HG03097 (cell line): ENCODE measurements around the gene BCL2.

ENCODE experiments used
- ATAC-seq: cut with Tn5 transposase; IDR thresholded peaks from one replicate; pipeline ENCODE4 v1.9.1; 2021; ENCODE audit not compliant: unreplicated experiment, low FRiP score

The BCL2 gene

GRCh38 chr18:63149302-63149587, 170.3 kb downstream of the BCL2 start:
- ATAC-seq, result no peak

- ATAC-seq, result no peak
These were observed 170.9 kb downstream of the BCL2 start for GRCh38 chr18:63148449-63149301.

- ATAC-seq, result no peak
These were observed 171.6 kb downstream of the BCL2 start for GRCh38 chr18:63147973-63148372.

- ATAC-seq, result no peak
These were observed 172.7 kb downstream of the BCL2 start for GRCh38 chr18:63146828-63147409.

GRCh38 chr18:63145851-63146555, 173.6 kb downstream of the BCL2 start:
- ATAC-seq, result no peak

- no peak for ATAC-seq
These were observed 174.3 kb downstream of the BCL2 start for GRCh38 chr18:63145166-63145850.

- ATAC-seq, result no peak
These were observed 174.8 kb downstream of the BCL2 start for GRCh38 chr18:63144748-63145147.

GRCh38 chr18:63143330-63143771, 176.2 kb downstream of the BCL2 start:
- no peak for ATAC-seq

GRCh38 chr18:63142594-63143225, 176.9 kb downstream of the BCL2 start:
- ATAC-seq, result no peak

- ATAC-seq, result peak; percentile 38
These were observed 177.8 kb downstream of the BCL2 start for GRCh38 chr18:63141778-63142176.

- ATAC-seq, result no peak
These were observed 178.4 kb downstream of the BCL2 start for GRCh38 chr18:63140997-63141777.

GRCh38 chr18:63140038-63140450, 179.5 kb downstream of the BCL2 start:
- ATAC-seq, result no peak

- peak; percentile 43 for ATAC-seq
These were observed 180.9 kb downstream of the BCL2 start for GRCh38 chr18:63138436-63139340.

- peak; percentile 27 for ATAC-seq
These were observed 181.6 kb downstream of the BCL2 start for GRCh38 chr18:63137999-63138435.

- ATAC-seq, result no peak
These were observed 184.5 kb downstream of the BCL2 start for GRCh38 chr18:63135101-63135500.

- ATAC-seq, result no peak
These were observed 186.8 kb downstream of the BCL2 start for GRCh38 chr18:63132819-63133200.

GRCh38 chr18:63131959-63132818, 187.4 kb downstream of the BCL2 start:
- ATAC-seq, result no peak
